Lung (tissue), 12 donors: ENCODE data around the gene PFAS. TPM values are rescaled to one million over a fixed set of nuclear protein-coding genes. Genes with fewer than 3 reads are reported as not detected.

Experiments
- ATAC-seq: fragments of 200-7000 bp; cut with Tn5 transposase; one replicate; pipeline ENCODE4 v1.9.1; 2020; ENCODE audit warnings: moderate number of reproducible peaks; ENCODE audit not compliant: insufficient read depth, low FRiP score
- DNase-seq, 3 donors: peaks; one replicate each; pipeline ENCODE4 v3.0.0-alpha.2; 2013 to 2017
- H3K27ac ChIP-seq, 2 donors: one replicate each; pipeline ENCODE4 v1.5.1; 2013; ENCODE audit warnings: mild to moderate bottlenecking in 2 of 2, moderate library complexity in 2 of 2, control low read depth in 1 of 2, inconsistent platforms in 1 of 2, low read depth in 1 of 2, low read length in 1 of 2
- H3K27me3 ChIP-seq, 3 donors: one replicate each; pipeline ENCODE4 v1.5.1; 2013; ENCODE audit warnings: low read length in 2 of 3; ENCODE audit not compliant: control insufficient read depth in 3 of 3, insufficient read depth in 3 of 3
- H3K36me3 ChIP-seq, 4 donors: one replicate each; pipeline ENCODE4 v1.5.1; 2013; ENCODE audit warnings: low read length in 4 of 4, mild to moderate bottlenecking in 1 of 4, moderate library complexity in 1 of 4; ENCODE audit not compliant: control insufficient read depth in 4 of 4, insufficient read depth in 4 of 4
- H3K4me1 ChIP-seq, 5 donors: one replicate each; pipeline ENCODE4 v1.5.1; 2013; ENCODE audit warnings: low read length in 5 of 5, mild to moderate bottlenecking in 2 of 5, moderate library complexity in 1 of 5; ENCODE audit not compliant: control insufficient read depth in 5 of 5, insufficient read depth in 5 of 5
- H3K4me3 ChIP-seq: one replicate; pipeline ENCODE4 v1.5.1; 2013; ENCODE audit warnings: mild to moderate bottlenecking, control low read depth, moderate library complexity
- H3K9ac ChIP-seq, 2 donors: one replicate each; pipeline ENCODE4 v1.5.1; 2013; ENCODE audit warnings: low read length in 2 of 2, control low read depth in 1 of 2; ENCODE audit not compliant: insufficient read depth in 1 of 2
- H3K9me3 ChIP-seq, 4 donors: one replicate each; pipeline ENCODE4 v1.5.1; 2013; ENCODE audit warnings: low read length in 3 of 4, mild to moderate bottlenecking in 1 of 4, moderate library complexity in 1 of 4; ENCODE audit not compliant: control insufficient read depth in 4 of 4, insufficient read depth in 3 of 4
- WGBS, 2 donors: extraction: QIAGEN DNeasy Blood & Tissue Kit; methylation state at CpG; one replicate each; pipeline ENCODE4 v1.1.7; 2013; 5-methylcytosine and 5-hydroxymethylcytosine counted together
- polyA plus RNA-seq, 2 donors: library from polyadenylated mRNA; stranded (reverse); fragments of 200-250 nt; gene quantifications; one replicate each; pipeline ENCODE4 v1.2.1, GENCODE V29; 2013
- total RNA-seq, 2 donors: library from RNA; depleted of rRNA in 1 of 2; stranded (reverse); fragments of >200 nt in 1 of 2; gene quantifications; one replicate each; pipeline ENCODE4 v1.2.1, GENCODE V29; 2014 to 2021
- TF ChIP-seq, protein P1 (sequence below): IDR thresholded peaks from 2 replicates; pipeline ENCODE4 v1.5.1; 2012; ENCODE audit warnings: mild to moderate bottlenecking; ENCODE audit errors: control extremely low read depth, extremely low read depth
- donor health status: control.
- donor health status: control.
- donor health status: Bipolar disorder and iron deficiency.
- donor health status: healthy.
- donor health status: DM: yes; HTN: yes; CAD: no.

The PFAS gene
- total and polyA plus RNA-seq, 4 donors = 14.0 to 47.6 (median 17.7) TPM

DNA sequence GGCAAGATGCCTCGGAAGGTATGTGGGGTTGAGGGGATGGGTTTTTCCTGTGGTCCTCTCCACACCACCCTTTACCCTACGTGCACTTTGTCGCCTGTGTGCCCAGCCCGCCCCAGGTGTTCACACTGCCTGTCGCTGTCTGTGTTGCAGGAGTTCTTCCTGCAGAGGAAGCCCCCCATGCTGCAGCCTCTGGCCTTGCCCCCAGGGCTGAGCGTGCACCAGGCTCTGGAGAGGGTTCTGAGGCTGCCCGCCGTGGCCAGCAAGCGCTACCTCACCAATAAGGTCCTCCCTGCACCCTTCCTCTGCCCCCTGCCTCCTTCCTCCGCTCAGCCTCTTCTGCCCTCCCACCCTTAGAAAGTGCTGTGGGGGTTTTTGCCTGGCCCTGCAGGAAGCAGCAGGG, 15.2 kb downstream of the PFAS start:
- no peak overlapping the region for H3K27ac ChIP-seq
- peaks cover 0 to 54% (median 35%) of the 10 kb centered on the region in 4 donors for H3K36me3 ChIP-seq
- no peak overlapping the region for H3K9ac ChIP-seq
- H3K9me3 ChIP-seq = no peaks in the 10 kb centered on the region
- TF ChIP-seq, protein P1, sequence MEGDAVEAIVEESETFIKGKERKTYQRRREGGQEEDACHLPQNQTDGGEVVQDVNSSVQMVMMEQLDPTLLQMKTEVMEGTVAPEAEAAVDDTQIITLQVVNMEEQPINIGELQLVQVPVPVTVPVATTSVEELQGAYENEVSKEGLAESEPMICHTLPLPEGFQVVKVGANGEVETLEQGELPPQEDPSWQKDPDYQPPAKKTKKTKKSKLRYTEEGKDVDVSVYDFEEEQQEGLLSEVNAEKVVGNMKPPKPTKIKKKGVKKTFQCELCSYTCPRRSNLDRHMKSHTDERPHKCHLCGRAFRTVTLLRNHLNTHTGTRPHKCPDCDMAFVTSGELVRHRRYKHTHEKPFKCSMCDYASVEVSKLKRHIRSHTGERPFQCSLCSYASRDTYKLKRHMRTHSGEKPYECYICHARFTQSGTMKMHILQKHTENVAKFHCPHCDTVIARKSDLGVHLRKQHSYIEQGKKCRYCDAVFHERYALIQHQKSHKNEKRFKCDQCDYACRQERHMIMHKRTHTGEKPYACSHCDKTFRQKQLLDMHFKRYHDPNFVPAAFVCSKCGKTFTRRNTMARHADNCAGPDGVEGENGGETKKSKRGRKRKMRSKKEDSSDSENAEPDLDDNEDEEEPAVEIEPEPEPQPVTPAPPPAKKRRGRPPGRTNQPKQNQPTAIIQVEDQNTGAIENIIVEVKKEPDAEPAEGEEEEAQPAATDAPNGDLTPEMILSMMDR = no peak
- no peaks in the 10 kb centered on the region for H3K27me3 ChIP-seq
- ATAC-seq (no peak), DNase-seq (no peak)
- H3K4me3 ChIP-seq = no peak overlapping the region
- 97 to 98% methylated on average over 10 of the region's 10 CpGs for WGBS, 2 donors
- no peaks in the 10 kb centered on the region for H3K4me1 ChIP-seq

DNA sequence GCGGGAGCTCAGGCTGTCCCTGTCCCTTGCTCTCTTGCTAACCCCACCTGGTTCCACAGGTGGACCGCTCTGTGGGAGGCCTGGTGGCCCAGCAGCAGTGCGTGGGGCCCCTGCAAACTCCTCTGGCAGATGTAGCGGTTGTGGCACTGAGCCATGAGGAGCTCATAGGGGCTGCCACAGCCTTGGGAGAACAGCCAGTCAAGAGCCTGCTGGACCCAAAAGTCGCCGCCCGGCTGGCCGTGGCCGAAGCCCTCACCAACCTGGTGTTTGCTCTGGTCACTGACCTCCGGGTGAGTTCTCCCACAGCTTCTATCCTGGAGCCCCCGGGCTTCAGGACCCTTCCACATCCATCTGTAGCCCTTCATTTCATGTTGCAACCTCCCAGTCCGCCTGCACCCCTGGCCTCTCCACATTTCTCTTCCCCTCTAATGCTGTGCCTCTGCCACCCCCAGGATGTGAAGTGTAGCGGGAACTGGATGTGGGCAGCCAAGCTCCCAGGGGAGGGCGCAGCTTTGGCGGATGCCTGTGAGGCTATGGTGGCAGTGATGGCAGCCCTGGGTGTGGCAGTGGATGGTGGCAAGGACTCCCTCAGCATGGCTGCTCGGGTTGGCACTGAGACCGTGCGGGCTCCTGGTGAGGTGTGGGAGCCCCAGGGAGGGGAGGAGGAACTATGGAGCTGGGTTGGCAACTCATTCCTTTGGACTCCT, 15.9 kb downstream of the PFAS start:
- TF ChIP-seq, protein P1 = no peak
- 96 to 98% methylated on average over 18 of the region's 18 CpGs for WGBS, 2 donors
- no peak overlapping the region for H3K27ac ChIP-seq
- no peak overlapping the region for H3K9ac ChIP-seq
- no peak for ATAC-seq
- H3K4me1 ChIP-seq = no peaks in the 10 kb centered on the region
- peaks cover 0 to 57% (median 36%) of the 10 kb centered on the region in 4 donors for H3K36me3 ChIP-seq
- H3K4me3 ChIP-seq = no peak overlapping the region
- no peak for DNase-seq
- no peaks in the 10 kb centered on the region for H3K27me3 ChIP-seq
- H3K9me3 ChIP-seq = no peaks in the 10 kb centered on the region

DNA sequence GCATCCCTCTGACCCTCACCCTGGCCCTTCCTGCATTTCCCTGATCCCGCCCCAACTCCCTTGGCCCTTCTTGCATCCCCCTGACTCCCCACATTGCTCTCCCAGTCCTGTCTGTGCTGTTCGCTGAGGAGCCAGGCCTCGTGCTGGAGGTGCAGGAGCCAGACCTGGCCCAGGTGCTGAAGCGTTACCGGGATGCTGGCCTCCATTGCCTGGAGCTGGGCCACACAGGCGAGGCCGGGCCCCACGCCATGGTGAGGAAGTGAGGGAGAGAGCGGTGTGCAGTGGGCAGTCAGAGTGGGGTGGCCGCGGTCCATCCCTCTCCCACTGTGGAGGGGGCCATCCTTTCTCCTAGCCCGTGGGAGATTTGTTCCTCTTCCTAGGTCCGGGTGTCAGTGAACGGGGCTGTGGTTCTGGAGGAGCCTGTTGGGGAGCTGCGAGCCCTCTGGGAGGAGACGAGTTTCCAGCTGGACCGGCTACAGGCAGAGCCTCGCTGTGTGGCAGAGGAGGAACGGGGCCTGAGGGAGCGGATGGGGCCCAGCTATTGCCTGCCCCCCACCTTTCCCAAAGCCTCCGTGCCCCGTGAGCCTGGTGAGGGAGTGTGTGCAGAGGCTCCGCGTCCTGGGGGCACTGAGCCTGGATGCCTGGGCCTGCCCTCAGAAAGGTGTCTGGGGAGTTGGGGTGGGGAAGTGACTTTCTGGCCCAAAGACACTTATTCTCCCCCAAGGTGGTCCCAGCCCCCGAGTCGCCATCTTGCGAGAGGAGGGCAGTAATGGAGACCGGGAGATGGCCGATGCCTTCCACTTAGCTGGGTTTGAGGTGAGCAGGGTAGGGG, 17.8 kb downstream of the PFAS start:
- TF ChIP-seq, protein P1 = no peak
- no peak for ATAC-seq
- no peaks in the 10 kb centered on the region for H3K4me1 ChIP-seq
- H3K27ac ChIP-seq = no peak overlapping the region
- WGBS, 2 donors = 96% methylated on average over 29 of the region's 29 CpGs
- H3K9me3 ChIP-seq = no peaks in the 10 kb centered on the region
- H3K27me3 ChIP-seq = no peaks in the 10 kb centered on the region
- H3K4me3 ChIP-seq = no peak overlapping the region
- H3K36me3 ChIP-seq = peaks cover 0 to 57% (median 28%) of the 10 kb centered on the region in 4 donors
- no peak overlapping the region for H3K9ac ChIP-seq
- DNase-seq = no peak
